ENCODE data around the gene LGR6. TPM values are rescaled to one million over a fixed set of nuclear protein-coding genes. Genes with fewer than 3 reads are reported as not detected.

The LGR6 gene
- polyA plus RNA-seq, 3 donors = not detected

GRCh38 chr1:202153284-202153683 is 40.3 kb upstream of the LGR6 start:
- no peak for TF ChIP-seq CTCF (IDR thresholded peaks at IDR 0.05)
- no peaks in the 10 kb centered on the region for H3K27me3 ChIP-seq (ENCODE audit: control insufficient read depth in 2 of 2, insufficient read depth in 2 of 2, low read length in 2 of 2)
- no peak overlapping the region for H3K27ac ChIP-seq (ENCODE audit: low read depth in 1 of 2, low read length in 2 of 2)
- H3K4me2 ChIP-seq (replicated peaks; ENCODE audit: extremely low read depth, low read length, poor library complexity, severe bottlenecking) = no peak overlapping the region
- DNase-seq = no peak
- Mint-ChIP-seq H3K27ac (peak overlapping the region in 3 of 7 donors; percentile 12 to 62 (median 21)), H3K4me1 (peaks cover 29% of the 10 kb centered on the region), H3K36me3 (peaks cover 39 to 81% of the 10 kb centered on the region in 2 donors), H3K27me3 (ENCODE audit: low read depth in 3 of 3) (no peaks in the 10 kb centered on the region), H3K9me3 (no peaks in the 10 kb centered on the region), H3K4me3 (no peak overlapping the region)
- intact Hi-C loops (cut with micrococcal nuclease) = no loop called here
- H3K36me3 ChIP-seq (replicated peaks in 1 of 2; ENCODE audit: control insufficient read depth in 1 of 2, insufficient read depth in 2 of 2, low read length in 2 of 2) = peaks cover 40 to 71% of the 10 kb centered on the region in 2 donors
- peaks cover 37% of the 10 kb centered on the region for H3K79me2 ChIP-seq (ENCODE audit: insufficient read depth, low read length)
- no peak overlapping the region for H3K4me3 ChIP-seq (replicated peaks in 1 of 3; ENCODE audit: low read depth in 2 of 3, low read length in 3 of 3)
- H2AFZ ChIP-seq (ENCODE audit: insufficient read depth, low read depth, low read length, poor library complexity, severe bottlenecking) = no peak overlapping the region
- no peaks in the 10 kb centered on the region for H4K20me1 ChIP-seq (ENCODE audit: insufficient read depth, low read length)
- H3K9me3 ChIP-seq (replicated peaks in 1 of 2; ENCODE audit: control insufficient read depth in 1 of 2, insufficient read depth in 1 of 2, low read length in 2 of 2) = no peaks in the 10 kb centered on the region
- 100% methylated on average over 2 of the region's 4 CpGs for WGBS (ENCODE audit: insufficient coverage)
- H3K9ac ChIP-seq (ENCODE audit: insufficient read depth, low read length, poor library complexity, severe bottlenecking) = no peak overlapping the region
- peaks cover 9 to 19% of the 10 kb centered on the region in 2 donors for H3K4me1 ChIP-seq (ENCODE audit: control insufficient read depth in 1 of 2, insufficient read depth in 2 of 2, low read length in 2 of 2)

- TF ChIP-seq CTCF (IDR thresholded peaks at IDR 0.05) = no peak
- H3K9me3 Mint-ChIP-seq = no peaks in the 10 kb centered on the region
- Histone ChIP-seq H3K9ac (ENCODE audit: insufficient read depth, low read length, poor library complexity, severe bottlenecking) (no peak overlapping the region), H2AFZ (ENCODE audit: insufficient read depth, low read depth, low read length, poor library complexity, severe bottlenecking) (no peak overlapping the region), H3K4me2 (replicated peaks; ENCODE audit: extremely low read depth, low read length, poor library complexity, severe bottlenecking) (no peak overlapping the region), H3K27ac (ENCODE audit: low read depth in 1 of 2, low read length in 2 of 2) (no peak overlapping the region), H4K20me1 (ENCODE audit: insufficient read depth, low read length) (no peaks in the 10 kb centered on the region), H3K36me3 (replicated peaks in 1 of 2; ENCODE audit: control insufficient read depth in 1 of 2, insufficient read depth in 2 of 2, low read length in 2 of 2) (peaks cover 34 to 61% of the 10 kb centered on the region in 2 donors), H3K4me3 (replicated peaks in 1 of 3; ENCODE audit: low read depth in 2 of 3, low read length in 3 of 3) (no peak overlapping the region), H3K9me3 (replicated peaks in 1 of 2; ENCODE audit: control insufficient read depth in 1 of 2, insufficient read depth in 1 of 2, low read length in 2 of 2) (no peaks in the 10 kb centered on the region), H3K4me1 (ENCODE audit: control insufficient read depth in 1 of 2, insufficient read depth in 2 of 2, low read length in 2 of 2) (peaks cover 14 to 28% of the 10 kb centered on the region in 2 donors), H3K79me2 (ENCODE audit: insufficient read depth, low read length) (peaks cover 47% of the 10 kb centered on the region), H3K27me3 (ENCODE audit: control insufficient read depth in 2 of 2, insufficient read depth in 2 of 2, low read length in 2 of 2) (no peaks in the 10 kb centered on the region)
- peaks cover 0 to under 1% (median 0%) of the 10 kb centered on the region in 3 donors for H3K27me3 Mint-ChIP-seq (ENCODE audit: low read depth in 3 of 3)
- peaks cover 34 to 71% of the 10 kb centered on the region in 2 donors for H3K36me3 Mint-ChIP-seq
- DNase-seq = no peak
- intact Hi-C loops (cut with micrococcal nuclease) = no loop called here
- peaks cover 37% of the 10 kb centered on the region for H3K4me1 Mint-ChIP-seq
- H3K27ac Mint-ChIP-seq = peak overlapping the region in 4 of 7 donors; percentile 25 to 84 (median 79)
- WGBS (ENCODE audit: insufficient coverage) = 97% methylated on average over 6 of the region's 10 CpGs
- H3K4me3 Mint-ChIP-seq = no peak overlapping the region
Measured at GRCh38 chr1:202154148-202154765, 39.3 kb upstream of the LGR6 start.
